AG04450 (cell line): ENCODE data around the gene MACROD2. TPM values are rescaled to one million over a fixed set of nuclear protein-coding genes. Genes with fewer than 3 reads are reported as not detected.

Source experiments
- CTCF ChIA-PET: fragments of 300-600, 350-600 bp; formaldehyde crosslinking; extraction: SDS; loops from one replicate; lab custom pipeline; 2022; ENCODE audit warnings: antibody characterized with exemption, inconsistent platforms; lab: Charles Lee
- POLR2A ChIA-PET: fragments of 350-600 bp; formaldehyde crosslinking; extraction: SDS; loops from one replicate; lab custom pipeline; 2021; ENCODE audit warnings: antibody characterized with exemption, inconsistent platforms; lab: Yijun Ruan, JAX
- DNase-seq: peaks from one replicate; pipeline ENCODE4 v3.0.0-alpha.2; 2011; ENCODE audit warnings: low read depth, low spot score
- H3K27ac ChIP-seq: one replicate; pipeline ENCODE4 v1.5.1; 2012; ENCODE audit warnings: low read depth, low read length, control low read depth
- H3K27me3 ChIP-seq: one replicate; pipeline ENCODE4 v1.6.0; 2012; ENCODE audit warnings: low read length; ENCODE audit not compliant: control insufficient read depth, insufficient read depth
- H3K4me3 ChIP-seq: 2 replicates; pipeline ENCODE4 v1.5.1; 2011; ENCODE audit warnings: mild to moderate bottlenecking, low read depth, low read length, control low read depth
- H3K9me3 ChIP-seq: 2 replicates; pipeline ENCODE4 v1.5.1; 2012; ENCODE audit warnings: low read length; ENCODE audit not compliant: control insufficient read depth, insufficient read depth
- CTCF ChIP-seq: IDR thresholded peaks from 2 replicates; pipeline ENCODE4 v1.5.1; 2011; ENCODE audit warnings: low read depth, low read length, control low read depth, inconsistent platforms
- polyA minus RNA-seq: library from RNA; depleted of rRNA, polyadenylated mRNA; stranded (reverse); fragments of >200 nt; gene quantifications from 2 replicates; pipeline ENCODE4 v1.2.3, GENCODE V29; 2011; rRNA and poly(A)+ RNA removed
- polyA plus RNA-seq: library from polyadenylated mRNA; depleted of rRNA; stranded (reverse); fragments of >200 nt; gene quantifications from 2 replicates; pipeline ENCODE4 v1.2.3, GENCODE V29; 2011; rRNA removed

Gene MACROD2
- polyA plus RNA-seq, result 0.02 TPM in 1 of 2 replicates, not detected in the other
- polyA minus RNA-seq, result 0.13 TPM in 1 of 2 replicates, not detected in the other

- no peak for TF ChIP-seq CTCF
- peaks cover 12% of the 10 kb centered on the region for H3K9me3 ChIP-seq
- peak within 1 kb of the TSS; percentile 51 for H3K4me3 ChIP-seq
- POLR2A ChIA-PET, result no interaction called here
- DNase-seq, result no peak
- no peaks in the 10 kb centered on the region for H3K27me3 ChIP-seq
- CTCF ChIA-PET, result interaction anchor here (0.6 kb wide), 1 partner anchor 176 kb away, joined by 4 read pairs; no protein-coding TSS in a partner anchor
- H3K27ac ChIP-seq, result no peak within 1 kb of the TSS
Measured at GRCh38 chr20:13995086-13995665, at the start of gene MACROD2. Gene MACROD2, plus strand, starts transcription at chr20:13995516.

GRCh38 chr20:13947719-13948118 lies 47.6 kb upstream of the MACROD2 start:
- ChIA-PET CTCF (no interaction called here), POLR2A (no interaction called here)
- TF ChIP-seq CTCF, result no peak
- H3K4me3 ChIP-seq, result no peak overlapping the region
- no peak overlapping the region for H3K27ac ChIP-seq
- peaks cover 18% of the 10 kb centered on the region for H3K9me3 ChIP-seq
- no peaks in the 10 kb centered on the region for H3K27me3 ChIP-seq
- DNase-seq, result no peak

- POLR2A ChIA-PET, result no interaction called here
- H3K9me3 ChIP-seq, result peaks cover 13% of the 10 kb centered on the region
- no peaks in the 10 kb centered on the region for H3K27me3 ChIP-seq
- no peak for DNase-seq
- TF ChIP-seq CTCF, result no peak
- no peak overlapping the region for H3K4me3 ChIP-seq
- no peak overlapping the region for H3K27ac ChIP-seq
- CTCF ChIA-PET, result no interaction called here
Measured at GRCh38 chr20:13953227-13953626, 42.1 kb upstream of the MACROD2 start.

GRCh38 chr20:13960119-13960518 lies 35.2 kb upstream of the MACROD2 start:
- Histone ChIP-seq H3K27me3 (no peaks in the 10 kb centered on the region), H3K27ac (no peak overlapping the region), H3K4me3 (no peak overlapping the region), H3K9me3 (peaks cover 5% of the 10 kb centered on the region; the same call in 1 of the 2 replicates)
- DNase-seq, result no peak
- ChIA-PET CTCF (no interaction called here), POLR2A (no interaction called here)
- no peak for TF ChIP-seq CTCF

- CTCF ChIA-PET, result no interaction called here
- POLR2A ChIA-PET, result no interaction called here
- no peaks in the 10 kb centered on the region for H3K27me3 ChIP-seq
Measured at GRCh38 chr20:13960525-13960924, 34.8 kb upstream of the MACROD2 start.

More at GRCh38 chr20:13960525-13960924, 34.8 kb upstream of the MACROD2 start:
- no peak for DNase-seq
- TF ChIP-seq CTCF, result no peak
- Histone ChIP-seq H3K9me3 (peaks cover 5% of the 10 kb centered on the region; the same call in 1 of the 2 replicates), H3K4me3 (no peak overlapping the region), H3K27ac (no peak overlapping the region)
